Pericardium fibroblast (primary cell): ENCODE measurements around the gene NOXRED1. TPM values are rescaled to one million over a fixed set of nuclear protein-coding genes. Genes with fewer than 3 reads are reported as not detected.

Experiments used
- total RNA-seq: library from RNA; depleted of rRNA; stranded (reverse); fragments of >200 nt; gene quantifications from 2 replicates; pipeline ENCODE4 v1.2.3, GENCODE V29; 2015

The NOXRED1 gene, protein sequence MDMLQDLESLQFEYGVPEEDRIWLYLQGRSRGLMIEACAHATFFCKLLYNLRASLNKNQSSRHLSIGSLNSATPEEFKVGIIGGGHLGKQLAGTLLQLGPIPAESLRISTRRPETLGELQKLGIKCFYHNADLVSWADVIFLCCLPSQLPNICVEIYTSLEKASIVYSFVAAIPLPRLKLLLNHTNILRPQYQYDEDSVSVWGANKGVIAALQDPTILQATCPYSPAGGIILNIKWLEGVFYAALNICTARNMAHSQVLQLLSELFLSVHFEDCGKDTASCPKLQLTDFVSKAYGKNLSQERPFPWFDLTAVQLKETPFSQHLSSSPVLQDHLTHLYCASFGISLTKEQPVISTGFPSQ
- total RNA-seq: not detected in 2 replicates

DNA sequence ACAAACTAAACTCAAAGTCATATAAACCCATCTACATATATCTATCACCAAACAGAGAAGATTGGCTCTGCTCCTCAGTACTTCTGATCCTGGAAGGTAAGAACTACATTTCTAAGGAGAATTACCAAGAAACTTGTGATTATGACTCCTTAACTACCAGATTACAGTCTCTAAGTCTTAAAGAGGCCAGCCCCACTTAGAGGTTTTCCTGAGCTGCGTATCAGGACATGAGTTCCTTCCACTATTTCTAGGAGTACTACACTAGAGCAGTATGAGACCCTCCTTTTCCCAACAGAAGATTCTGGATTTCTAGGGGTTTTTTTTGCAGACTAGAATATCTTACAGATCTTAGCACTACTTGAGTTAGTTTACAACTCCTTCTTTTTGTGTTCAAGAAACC lies at the start of gene NOXRED1:
NOXRED1 (minus strand) TSS at position 101 of the 400 bp plus-strand sequence. CDS start 634 bp downstream, outside the sequence.

DNA sequence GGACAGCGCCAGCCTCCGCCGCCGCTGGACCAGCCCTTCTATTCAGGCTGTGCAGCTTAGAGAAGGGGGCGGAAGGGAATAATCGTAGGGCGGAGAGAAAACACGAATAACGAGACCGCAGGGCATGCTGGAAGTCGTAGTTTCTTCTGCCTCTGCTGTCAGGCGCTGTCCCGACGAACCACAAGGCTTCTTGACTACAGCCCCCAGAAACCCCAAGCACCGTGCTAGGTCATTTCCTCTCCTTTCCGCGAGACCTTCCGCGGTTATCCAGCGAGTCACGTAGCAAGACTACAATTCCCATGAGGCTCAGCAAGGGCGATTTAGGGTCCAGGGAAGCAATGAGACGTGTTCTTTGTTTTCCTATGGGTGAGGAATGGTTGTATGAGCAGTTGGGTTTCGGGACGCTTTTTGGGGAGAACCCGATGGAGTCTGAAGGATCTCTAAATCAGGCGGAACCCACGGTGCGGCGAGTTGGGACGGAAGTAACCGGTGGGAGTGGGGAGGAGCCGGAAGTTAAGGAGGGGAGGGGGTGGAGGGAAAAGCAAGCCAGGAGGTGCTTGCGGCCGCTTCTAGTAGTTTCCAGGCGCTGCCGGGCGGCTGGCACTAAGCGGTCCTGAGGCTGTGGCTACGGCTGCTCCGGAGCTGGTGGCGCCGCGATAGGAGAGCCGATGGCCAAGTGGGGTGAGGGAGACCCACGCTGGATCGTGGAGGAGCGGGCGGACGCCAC lies 34.4 kb upstream of the NOXRED1 start, which contains the start of the genes AHSA1 and VIPAS39:
AHSA1 (plus strand) TSS at position 572 of the 727 bp plus-strand sequence; CDS start at position 669, 97 bp downstream.
VIPAS39 (minus strand) TSS at position 80 of the 727 bp plus-strand sequence. CDS start 3,499 bp downstream, outside the sequence.

DNA sequence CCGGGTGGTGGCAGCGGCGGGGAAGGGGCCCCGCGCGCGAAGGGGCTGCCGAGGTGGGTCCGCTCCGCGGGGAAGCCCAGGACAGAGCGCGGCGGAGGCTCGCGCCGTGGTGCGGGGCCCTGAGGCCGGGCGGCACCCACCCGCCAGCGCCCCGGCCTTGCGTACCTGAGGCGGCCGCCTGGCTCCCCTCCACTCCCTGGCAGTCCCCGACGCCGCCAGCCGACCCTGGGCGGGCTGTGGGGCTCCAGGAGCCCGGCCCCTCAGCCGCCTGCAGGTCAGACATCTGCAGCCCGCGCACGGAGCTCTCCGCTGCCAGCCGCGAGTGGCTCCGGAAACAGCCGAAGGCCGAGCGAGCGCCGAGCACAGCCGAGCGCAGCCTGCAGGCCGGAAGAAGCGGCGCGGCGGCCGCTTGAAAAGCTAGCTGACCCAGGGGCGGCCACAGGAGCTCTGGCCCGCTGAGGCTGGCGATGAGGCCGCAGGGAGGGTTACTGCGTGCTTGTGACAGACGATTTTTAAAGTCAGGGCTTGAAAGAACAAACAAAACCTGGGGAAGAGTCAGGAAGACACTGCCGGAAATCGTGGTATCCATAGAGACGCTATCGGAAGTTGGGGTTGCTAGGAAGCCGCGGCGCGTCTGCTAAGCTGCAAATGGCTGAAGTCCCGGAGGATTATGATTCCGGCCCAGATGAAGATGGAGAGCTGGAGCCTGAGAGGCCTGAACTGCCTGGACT lies 46.4 kb downstream of the NOXRED1 start, which contains the start of the genes SAMD15 and TMED8:
SAMD15 (plus strand) TSS at position 609 of the 731 bp plus-strand sequence; CDS start at position 649, 40 bp downstream.
TMED8 (minus strand) TSS at position 324 of the 731 bp plus-strand sequence; CDS start at position 283, 41 bp downstream.

Other genes with a start within 250 kb of the NOXRED1 start
- gene TMEM63C, start 241.7 kb downstream of the NOXRED1 start, total RNA-seq: 3.4 TPM in 1 of 2 replicates, not detected in the other
- gene NGB, start 152.3 kb downstream of the NOXRED1 start, total RNA-seq: not detected in 2 replicates
- 14.7 and 15.5 TPM in 2 replicates for gene POMT2, start 102.6 kb downstream of the NOXRED1 start, total RNA-seq
- 31.2 and 39.1 TPM in 2 replicates for gene GSTZ1, start 102.5 kb downstream of the NOXRED1 start, total RNA-seq
- 5.3 and 6.3 TPM in 2 replicates for gene TMED8, start 46.4 kb downstream of the NOXRED1 start, total RNA-seq
- gene SAMD15, start 46.1 kb downstream of the NOXRED1 start, total RNA-seq: 0.34 and 1.3 TPM in 2 replicates
- gene VIPAS39, start 34.1 kb upstream of the NOXRED1 start, total RNA-seq: 16.3 and 25.3 TPM in 2 replicates
- 70.8 and 92.1 TPM in 2 replicates for gene AHSA1, start 34.6 kb upstream of the NOXRED1 start, total RNA-seq
- 0.12 TPM in 1 of 2 replicates, not detected in the other for gene ISM2, start 75.3 kb upstream of the NOXRED1 start, total RNA-seq
- gene SPTLC2, start 193.1 kb upstream of the NOXRED1 start, total RNA-seq: 13.1 and 15.3 TPM in 2 replicates